Daoy (cell line): ENCODE data around the gene PMM2. TPM values are rescaled to one million over a fixed set of nuclear protein-coding genes. Genes with fewer than 3 reads are reported as not detected.

ENCODE experiments used
- DNase-seq: peaks from one replicate; pipeline ENCODE4 v3.0.0-alpha.2; 2015; ENCODE audit warnings: low read depth
- total RNA-seq: library from RNA; depleted of rRNA; stranded (reverse); fragments of >200 nt; shearing (Covaris generic); gene quantifications from 2 replicates; pipeline ENCODE4 v1.2.3, GENCODE V29; 2014

Gene PMM2
- total RNA-seq, 1 experiment from 2014 or later, result 41.4 TPM

DNA sequence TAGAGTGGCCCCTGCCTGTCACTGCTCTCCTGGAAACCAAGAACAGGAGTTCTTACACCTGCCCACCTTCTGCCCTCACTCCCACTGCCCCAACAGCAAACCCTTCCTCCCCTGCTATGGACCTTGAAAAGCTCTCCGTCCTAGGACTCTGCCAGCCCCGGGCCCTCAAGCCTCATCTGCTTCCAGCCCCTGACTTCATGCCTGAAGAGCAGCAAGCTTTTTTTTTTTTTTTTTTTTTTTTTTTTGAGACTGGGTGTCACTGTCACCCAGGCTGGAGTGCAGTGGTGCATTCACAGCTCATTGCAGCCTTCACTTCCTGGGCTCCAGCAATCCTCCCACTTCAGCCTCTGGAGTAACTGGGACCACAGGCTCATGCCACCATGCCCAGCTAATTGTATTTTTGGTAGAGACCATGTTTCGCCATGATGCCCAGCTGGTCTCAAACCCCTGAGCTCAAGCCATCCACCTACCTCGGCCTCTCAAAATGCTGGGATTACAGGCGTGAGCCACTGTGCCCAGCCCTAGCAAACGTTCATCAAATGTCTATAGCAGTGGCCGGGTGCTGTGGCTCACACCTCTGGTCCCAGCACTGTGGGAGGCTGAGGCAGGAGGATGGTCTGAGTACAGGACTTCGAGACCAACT, 54.2 kb downstream of the PMM2 start:
- DNase-seq, result no peak

- no peak for DNase-seq
Observed at GRCh38 chr16:8852534-8852933, 54.9 kb downstream of the PMM2 start.

GRCh38 chr16:8853150-8853549, 55.5 kb downstream of the PMM2 start:
- DNase-seq, result no peak

DNA sequence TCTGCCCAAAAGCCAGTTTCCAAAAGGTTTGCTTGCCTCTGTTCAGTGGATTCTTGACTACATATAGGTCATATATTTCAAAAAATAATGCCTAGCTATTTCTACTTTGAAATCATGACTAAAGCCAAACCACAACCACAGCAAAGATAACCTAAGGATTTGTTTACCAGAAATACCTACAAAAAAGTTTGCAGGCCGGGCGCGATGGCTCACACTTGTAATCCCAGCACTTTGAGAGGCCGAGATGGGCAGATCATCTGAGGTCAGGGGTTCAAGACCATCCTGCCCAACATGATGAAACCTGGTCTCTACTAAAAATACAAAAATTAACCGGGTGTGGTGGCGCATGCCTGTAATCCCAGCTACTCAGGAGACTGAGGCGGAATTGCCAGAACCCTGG, 56.0 kb downstream of the PMM2 start:
- DNase-seq, result no peak

- no peak for DNase-seq
Observed at GRCh38 chr16:8854298-8854948, 56.8 kb downstream of the PMM2 start.

GRCh38 chr16:8855051-8855786, 57.6 kb downstream of the PMM2 start:
- no peak for DNase-seq

DNA sequence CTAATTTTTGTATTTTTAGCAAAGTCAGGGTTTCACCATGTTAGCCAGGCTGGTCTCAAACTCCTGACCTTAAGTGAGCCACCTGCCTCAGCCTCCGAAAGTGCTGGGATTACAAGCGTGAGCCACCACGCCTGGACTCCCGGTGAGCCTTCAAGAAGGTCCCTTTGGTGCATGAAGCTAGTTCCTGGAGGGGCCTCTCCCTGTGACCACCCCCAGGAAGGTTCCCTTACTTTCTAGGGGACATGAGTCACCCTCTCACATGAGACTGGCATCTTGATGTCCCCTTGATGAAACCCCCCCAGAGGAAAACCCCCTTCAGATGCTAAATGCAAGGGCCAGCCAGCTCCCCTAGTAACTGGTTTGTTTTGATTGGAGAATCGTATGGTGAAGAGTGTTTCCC, 58.3 kb downstream of the PMM2 start:
- DNase-seq, result no peak

- DNase-seq, result no peak
Observed at GRCh38 chr16:8858994-8859912, 61.6 kb downstream of the PMM2 start.

DNA sequence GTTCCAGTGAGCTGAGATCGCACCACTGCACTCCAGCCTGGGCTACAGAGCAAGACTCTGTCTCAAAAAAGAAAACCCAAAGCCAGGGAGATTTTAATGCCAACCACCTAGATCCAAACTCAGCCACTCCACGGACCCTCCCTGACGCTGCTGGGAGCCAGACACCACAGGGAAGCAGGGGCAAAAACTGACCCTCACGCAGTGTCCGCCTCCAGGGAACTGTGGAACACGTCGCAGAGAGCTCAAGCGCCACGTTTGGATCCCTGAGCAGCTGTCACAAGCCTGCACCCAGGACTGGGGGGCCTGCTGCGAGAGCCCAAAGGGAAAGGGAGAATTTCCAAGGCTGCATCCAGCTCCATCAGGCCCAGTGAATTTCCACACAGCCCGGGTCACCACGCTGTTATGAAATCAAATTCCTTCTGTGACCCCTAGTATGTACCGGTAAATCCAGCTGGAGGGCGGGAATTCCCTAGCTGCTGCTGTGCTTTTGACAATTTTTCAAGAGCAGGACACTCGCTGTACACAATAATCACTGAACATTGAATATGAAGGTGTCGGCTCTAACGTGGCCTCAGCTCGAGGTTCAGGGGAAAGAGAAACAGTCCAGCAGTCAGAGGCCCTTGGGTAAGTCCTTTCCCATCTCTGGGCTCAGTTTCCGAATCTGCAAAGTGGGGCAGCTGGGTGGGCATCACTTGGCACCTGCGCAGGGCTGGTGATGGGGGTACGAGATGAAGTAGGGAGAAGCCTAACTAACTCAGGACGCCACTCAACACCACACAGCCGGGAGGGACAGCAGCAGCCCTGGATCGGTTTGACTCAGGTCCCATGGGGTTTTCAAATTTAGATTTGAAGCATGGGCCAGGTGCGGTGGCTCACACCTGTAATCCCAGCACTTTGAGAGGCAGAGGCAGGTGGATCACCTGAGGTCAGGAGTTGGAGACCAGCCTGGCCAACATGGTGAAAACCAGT, 62.6 kb downstream of the PMM2 start:
- no peak for DNase-seq

GRCh38 chr16:8861563-8862308, 64.1 kb downstream of the PMM2 start:
- no peak for DNase-seq

DNA sequence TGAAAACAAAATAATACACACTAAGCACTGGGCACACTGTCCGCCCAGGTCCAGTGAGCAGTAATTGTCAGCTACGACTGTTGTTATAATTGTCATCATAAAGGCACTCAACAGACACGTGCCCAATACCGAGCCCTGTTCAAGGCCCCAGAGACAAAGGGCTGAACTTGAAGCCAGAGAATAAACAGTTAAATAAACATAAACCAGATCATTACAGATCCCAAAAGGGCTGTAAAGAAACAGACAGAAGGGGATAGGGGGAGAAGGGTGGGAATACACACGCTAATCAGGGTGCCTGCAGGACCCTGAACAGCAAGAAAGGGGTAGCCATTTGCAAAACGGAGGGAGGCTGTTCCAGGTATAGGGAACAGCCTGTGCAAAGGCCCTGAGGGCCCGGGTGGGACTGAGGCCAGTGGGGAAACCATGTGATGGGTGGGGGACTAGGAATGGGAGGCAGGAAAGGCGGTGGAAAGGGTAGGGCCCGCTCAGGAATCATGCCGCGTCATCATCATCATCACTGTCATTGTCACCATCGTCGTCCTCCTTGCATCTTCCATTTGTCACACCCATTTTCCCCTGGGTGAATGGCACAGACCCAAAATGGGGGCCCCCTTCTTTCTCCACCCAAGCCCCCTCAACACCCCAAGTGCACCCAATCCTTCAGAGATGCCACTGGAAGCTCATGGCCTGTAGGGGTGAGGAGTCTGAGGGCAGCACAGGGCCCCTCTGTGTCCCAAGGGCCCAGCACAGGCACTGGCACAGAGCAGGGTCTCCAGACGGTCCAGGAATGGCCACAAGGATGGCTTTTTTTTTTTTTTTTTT, 64.9 kb downstream of the PMM2 start:
- no peak for DNase-seq

GRCh38 chr16:8863594-8864424, 66.2 kb downstream of the PMM2 start:
- peak; percentile 42 for DNase-seq

- no peak for DNase-seq
Observed at GRCh38 chr16:8864480-8865110, 67.0 kb downstream of the PMM2 start.

DNA sequence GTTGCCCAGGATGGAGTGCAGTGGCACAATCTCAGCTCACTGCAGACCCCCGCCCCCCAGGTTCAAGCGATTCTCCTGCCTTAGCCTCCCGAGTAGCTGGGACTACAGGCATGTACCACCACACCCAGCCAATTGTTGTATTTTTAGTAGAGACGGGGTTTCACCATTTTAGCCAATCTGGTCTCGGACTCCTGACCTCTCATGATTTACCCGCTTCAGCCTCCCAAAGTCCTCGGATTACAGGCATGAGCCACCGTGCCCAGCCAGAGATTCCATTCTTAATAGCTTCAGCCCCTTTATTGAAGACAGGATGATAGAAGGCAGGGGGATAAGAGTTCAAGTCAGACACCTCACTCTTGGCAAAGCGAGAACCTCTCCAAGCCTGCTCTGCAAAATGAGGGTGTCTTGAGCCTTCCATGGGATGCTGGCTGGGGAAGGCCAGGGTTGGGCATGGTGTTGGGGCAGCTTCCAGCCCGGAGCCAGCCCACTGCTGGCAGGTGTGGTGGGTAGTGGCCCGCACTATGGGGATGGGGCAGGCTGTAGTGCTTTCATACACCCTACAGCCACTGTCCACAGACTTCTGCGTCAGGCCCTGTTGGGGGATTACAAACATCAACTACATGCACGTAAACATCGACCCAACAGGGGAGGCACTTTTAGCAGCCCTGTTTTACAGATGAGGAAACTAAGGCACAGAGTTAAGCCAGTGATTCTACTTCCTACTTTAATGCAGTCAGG, 67.7 kb downstream of the PMM2 start:
- DNase-seq, result no peak

DNA sequence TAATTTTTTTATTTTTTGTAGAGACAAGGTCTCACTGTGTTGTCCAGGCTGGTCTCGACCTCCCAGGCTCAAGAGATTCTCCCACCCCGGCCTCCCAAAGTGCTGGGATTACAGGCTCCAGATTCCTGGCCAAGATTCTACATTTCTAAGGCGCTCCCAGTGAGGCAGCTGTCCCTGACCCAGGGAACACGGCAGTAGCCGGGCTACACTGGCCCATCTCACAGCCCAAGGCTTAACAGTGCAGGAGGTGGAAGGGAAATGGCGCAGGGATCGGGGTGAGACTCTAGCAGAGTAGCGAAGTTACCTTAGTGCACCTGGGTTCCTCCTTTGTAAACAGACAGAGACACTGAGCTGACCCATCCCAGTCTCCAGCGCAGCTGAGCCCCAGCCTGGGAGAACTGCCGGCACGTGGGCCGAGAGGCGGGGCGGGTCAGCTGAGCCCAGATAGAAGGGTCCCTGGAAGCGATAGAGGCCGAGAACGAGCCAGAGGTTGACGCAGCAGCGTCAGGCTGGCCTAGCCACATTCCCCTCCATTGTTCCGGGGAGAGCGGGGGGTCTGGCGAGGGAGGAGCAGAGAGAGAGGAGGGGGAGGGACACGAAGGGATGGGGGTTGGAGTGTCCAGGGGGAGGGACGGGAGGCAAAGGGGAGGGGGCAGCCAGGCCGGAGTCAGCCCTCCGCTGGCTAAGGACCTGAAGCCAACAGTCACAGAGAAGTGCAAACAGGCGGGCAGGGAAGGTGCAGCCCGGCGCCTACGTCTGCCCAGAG, 68.7 kb downstream of the PMM2 start:
- no peak for DNase-seq

DNA sequence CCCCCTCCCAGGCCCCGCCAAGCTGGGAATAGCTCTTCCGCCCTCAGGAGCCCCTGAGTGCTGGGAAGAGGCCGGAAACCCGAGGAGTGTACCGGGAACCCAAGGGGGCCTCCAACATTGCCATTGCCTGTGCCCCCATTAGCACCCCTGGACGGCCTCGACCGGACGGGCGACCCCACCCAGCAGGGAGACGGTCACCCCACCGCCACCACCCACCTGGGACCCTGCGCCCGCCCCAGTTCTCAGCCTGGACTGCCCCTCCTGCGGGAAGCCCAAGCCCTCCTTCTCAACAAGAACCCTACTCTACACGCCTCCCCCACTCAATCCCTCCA, 69.2 kb downstream of the PMM2 start:
- no peak for DNase-seq
